OCI-LY7 (cell line): ENCODE data around the gene ZNF503. TPM values are rescaled to one million over a fixed set of nuclear protein-coding genes. Genes with fewer than 3 reads are reported as not detected.

Experiments
- BruUV-seq: library from RNA; stranded (reverse); fragments of 400-500 nt; replicated peaks from 2 replicates; lab custom pipeline; 2021; lab: Mats Ljungman, UMichigan
- CTCF ChIA-PET: fragments of 300-600 bp; sonication (Branson Sonifier 250); formaldehyde crosslinking; loops from one replicate; lab custom pipeline; 2022; ENCODE audit warnings: antibody characterized with exemption; ENCODE audit not compliant: unreplicated experiment; lab: Charles Lee
- POLR2A ChIA-PET: fragments of 300-600 bp; sonication (Branson Sonifier 250); formaldehyde crosslinking; loops from one replicate; lab custom pipeline; 2022; ENCODE audit warnings: antibody characterized with exemption; lab: Charles Lee
- DNase-seq: peaks from one replicate; pipeline ENCODE4 v3.0.0-alpha.2; 2015; ENCODE audit warnings: low spot score
- H2AFZ ChIP-seq: fragments of 200-600 bp; sonication (generic), shearing (Covaris generic); 2 replicates; pipeline ENCODE4 v1.6.1; 2014; ENCODE audit warnings: mild to moderate bottlenecking, antibody characterized with exemption, low read length, moderate library complexity
- H3K27ac ChIP-seq: fragments of 200-600 bp; sonication (generic); 2 replicates; pipeline ENCODE4 v1.5.1; 2014; ENCODE audit warnings: mixed run types, low read depth, mild to moderate bottlenecking, moderate library complexity, low read length, inconsistent platforms; ENCODE audit not compliant: poor library complexity, severe bottlenecking
- H3K36me3 ChIP-seq: fragments of 200-600 bp; sonication (generic); 2 replicates; pipeline ENCODE4 v1.6.1; 2014; ENCODE audit warnings: mild to moderate bottlenecking, antibody characterized with exemption, low read length, moderate library complexity, mixed read lengths; ENCODE audit not compliant: insufficient read depth
- H3K4me1 ChIP-seq: fragments of 200-600 bp; sonication (generic); 2 replicates; pipeline ENCODE4 v1.5.1; 2014; ENCODE audit warnings: mild to moderate bottlenecking, low read length; ENCODE audit not compliant: insufficient read depth, poor library complexity, severe bottlenecking
- H3K4me2 ChIP-seq: fragments of 200-600 bp; sonication (generic); 2 replicates; pipeline ENCODE4 v1.6.1; 2014; ENCODE audit warnings: mild to moderate bottlenecking, low read length
- H3K4me3 ChIP-seq: fragments of 200-600 bp; sonication (generic); 2 replicates; pipeline ENCODE4 v1.5.1; 2014; ENCODE audit warnings: mild to moderate bottlenecking, low read depth, low read length; ENCODE audit not compliant: poor library complexity, severe bottlenecking
- H3K79me2 ChIP-seq: fragments of 200-600 bp; sonication (generic); 2 replicates; pipeline ENCODE4 v1.6.1; 2016; ENCODE audit warnings: low read depth, mild to moderate bottlenecking, low read length, moderate library complexity, mixed read lengths; ENCODE audit not compliant: insufficient read depth
- H3K9me2 ChIP-seq: fragments of 200-600 bp; sonication (generic); 2 replicates; pipeline ENCODE4 v1.6.1; 2016; ENCODE audit warnings: mild to moderate bottlenecking, low read length, mixed read lengths; ENCODE audit not compliant: insufficient read depth
- H3K9me3 ChIP-seq: fragments of 200-600 bp; sonication (generic); 2 replicates; pipeline ENCODE4 v1.6.1; 2014; ENCODE audit warnings: mild to moderate bottlenecking, mixed run types, low read length, mixed read lengths
- H4K20me1 ChIP-seq: fragments of 200-600 bp; sonication (generic); 2 replicates; pipeline ENCODE4 v1.6.1; 2014; ENCODE audit warnings: mild to moderate bottlenecking, antibody characterized with exemption, low read length, moderate library complexity, mixed read lengths; ENCODE audit not compliant: insufficient read depth
- EZH2phosphoT487 ChIP-seq: fragments of 200-600 bp; sonication (generic); IDR thresholded peaks from 2 replicates; pipeline ENCODE4 v1.6.1; 2018; ENCODE audit warnings: low read depth, borderline replicate concordance, mild to moderate bottlenecking, mixed run types, antibody characterized with exemption, low read length, moderate library complexity, mixed read lengths
- intact Hi-C: fragments of 100-400 bp; cut with micrococcal nuclease; formaldehyde crosslinking; loops from one replicate; pipeline ENCODE4 v1.10.0; 2022; ENCODE audit not compliant: unreplicated experiment
- total RNA-seq, 2 experiments: library from RNA; depleted of rRNA in 1 of 2; stranded (reverse); fragments of >200 nt in 1 of 2; shearing (Covaris generic) in 1 of 2; gene quantifications; 2 replicates each; pipeline ENCODE4 v1.2.3, GENCODE V29; 2014 to 2022
- TF ChIP-seq, protein P1 (sequence below): fragments of 200-600 bp; sonication (generic); conservative IDR thresholded peaks from 2 replicates; pipeline ENCODE4 v1.5.1; 2014; ENCODE audit warnings: mild to moderate bottlenecking, antibody characterized with exemption, low read length, moderate library complexity, mixed read lengths

Gene ZNF503
- total RNA-seq, 2 experiments from 2014 or later, result not detected

DNA sequence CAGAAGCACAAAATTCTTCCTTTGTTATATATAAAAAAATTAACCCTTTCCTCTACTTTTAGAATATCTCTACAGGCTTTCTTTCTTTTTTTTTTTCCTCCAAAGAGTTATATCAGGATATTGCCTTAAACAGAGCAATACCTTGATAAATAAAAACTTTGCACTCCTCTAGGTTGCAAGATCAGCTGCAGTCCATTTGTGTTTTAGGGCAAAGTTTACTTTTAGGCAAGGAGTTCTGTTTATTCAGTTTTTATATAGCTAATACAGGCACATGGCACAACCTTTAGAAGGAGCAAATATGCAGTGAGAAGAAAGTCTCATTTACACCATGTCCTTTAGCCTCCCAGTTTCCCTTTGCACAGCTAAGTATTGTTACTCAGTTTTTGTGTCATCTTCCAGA, 40.1 kb upstream of the ZNF503 start:
- Histone ChIP-seq H3K9me2 (no peaks in the 10 kb centered on the region), H4K20me1 (no peaks in the 10 kb centered on the region), H3K27ac (no peak overlapping the region), H2AFZ (no peak overlapping the region), H3K9me3 (peaks cover 6% of the 10 kb centered on the region; the same call in 1 of the 2 replicates), H3K36me3 (no peaks in the 10 kb centered on the region), H3K4me2 (no peak overlapping the region), H3K4me3 (no peak overlapping the region), H3K4me1 (no peaks in the 10 kb centered on the region), H3K79me2 (no peaks in the 10 kb centered on the region)
- POLR2A ChIA-PET, result interaction anchor here (1.2 kb wide), 1 partner anchor 21 kb away, joined by 3 read pairs; no protein-coding TSS in a partner anchor
- intact Hi-C loops, result no loop called here
- CTCF ChIA-PET, result no interaction called here
- TF ChIP-seq EZH2phosphoT487, result no peak
- TF ChIP-seq, protein P1, sequence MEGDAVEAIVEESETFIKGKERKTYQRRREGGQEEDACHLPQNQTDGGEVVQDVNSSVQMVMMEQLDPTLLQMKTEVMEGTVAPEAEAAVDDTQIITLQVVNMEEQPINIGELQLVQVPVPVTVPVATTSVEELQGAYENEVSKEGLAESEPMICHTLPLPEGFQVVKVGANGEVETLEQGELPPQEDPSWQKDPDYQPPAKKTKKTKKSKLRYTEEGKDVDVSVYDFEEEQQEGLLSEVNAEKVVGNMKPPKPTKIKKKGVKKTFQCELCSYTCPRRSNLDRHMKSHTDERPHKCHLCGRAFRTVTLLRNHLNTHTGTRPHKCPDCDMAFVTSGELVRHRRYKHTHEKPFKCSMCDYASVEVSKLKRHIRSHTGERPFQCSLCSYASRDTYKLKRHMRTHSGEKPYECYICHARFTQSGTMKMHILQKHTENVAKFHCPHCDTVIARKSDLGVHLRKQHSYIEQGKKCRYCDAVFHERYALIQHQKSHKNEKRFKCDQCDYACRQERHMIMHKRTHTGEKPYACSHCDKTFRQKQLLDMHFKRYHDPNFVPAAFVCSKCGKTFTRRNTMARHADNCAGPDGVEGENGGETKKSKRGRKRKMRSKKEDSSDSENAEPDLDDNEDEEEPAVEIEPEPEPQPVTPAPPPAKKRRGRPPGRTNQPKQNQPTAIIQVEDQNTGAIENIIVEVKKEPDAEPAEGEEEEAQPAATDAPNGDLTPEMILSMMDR, result no peak
- BruUV-seq, result no TSS peak
- DNase-seq, result no peak

DNA sequence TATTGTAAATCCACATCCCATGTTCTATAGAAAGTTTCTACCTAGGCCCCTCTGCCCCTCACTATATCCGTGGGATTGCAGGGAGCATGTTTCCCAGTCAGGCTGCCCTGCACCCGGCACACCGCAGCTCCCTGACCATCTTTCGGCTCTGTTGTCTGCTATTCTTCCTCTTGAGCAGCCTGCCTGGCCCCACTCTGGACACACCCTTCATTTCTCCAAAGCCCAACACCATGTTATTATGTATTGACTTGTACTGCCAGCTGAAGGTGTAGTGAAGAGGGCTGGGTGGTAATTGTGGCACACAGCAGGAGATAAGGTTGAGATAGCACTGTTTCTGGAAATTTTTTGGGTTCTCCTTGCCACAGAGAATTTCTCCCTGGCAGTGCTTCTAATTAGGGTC, 39.6 kb upstream of the ZNF503 start:
- no peaks in the 10 kb centered on the region for H4K20me1 ChIP-seq
- no peaks in the 10 kb centered on the region for H3K9me2 ChIP-seq
- no peaks in the 10 kb centered on the region for H3K4me1 ChIP-seq
- no peak overlapping the region for H3K4me2 ChIP-seq
- peaks cover 6% of the 10 kb centered on the region; the same call in 1 of the 2 replicates for H3K9me3 ChIP-seq
- no peaks in the 10 kb centered on the region for H3K79me2 ChIP-seq
- POLR2A ChIA-PET, result interaction anchor here (1.2 kb wide), 1 partner anchor 21 kb away, joined by 3 read pairs; no protein-coding TSS in a partner anchor
- TF ChIP-seq EZH2phosphoT487, result no peak
- TF ChIP-seq, protein P1, result no peak
- H2AFZ ChIP-seq, result no peak overlapping the region
- CTCF ChIA-PET, result no interaction called here
- DNase-seq, result no peak
- no peak overlapping the region for H3K27ac ChIP-seq
- intact Hi-C loops, result no loop called here
- no TSS peak for BruUV-seq
- no peaks in the 10 kb centered on the region for H3K36me3 ChIP-seq
- H3K4me3 ChIP-seq, result no peak overlapping the region

DNA sequence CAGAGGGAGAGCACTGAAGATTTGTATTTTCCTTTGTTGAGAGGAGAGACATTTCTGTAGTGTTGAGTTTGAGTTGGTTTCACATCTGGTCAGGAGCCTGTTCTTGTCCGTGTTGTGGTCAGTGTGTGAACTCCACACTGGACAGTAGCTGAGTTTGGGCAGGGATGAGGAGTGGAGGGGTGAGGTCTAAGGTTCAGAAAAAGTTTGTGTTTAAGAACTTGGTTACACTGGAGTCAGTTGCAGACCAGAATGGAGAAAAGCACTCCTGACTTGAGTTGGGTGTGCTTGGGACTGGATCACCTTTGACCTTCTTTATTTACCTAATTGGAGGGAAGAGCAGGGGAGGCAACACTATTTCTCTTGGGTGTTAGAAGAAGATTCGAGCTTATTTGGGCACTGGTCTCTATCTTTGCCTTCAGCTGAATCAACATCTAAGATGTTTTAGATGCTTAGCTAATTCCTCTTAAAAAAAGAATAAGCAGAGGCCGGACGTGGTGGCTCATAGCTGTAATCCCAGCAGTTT, 38.8 kb upstream of the ZNF503 start:
- POLR2A ChIA-PET, result no interaction called here
- DNase-seq, result no peak

More for the DNA sequence above, 38.8 kb upstream of the ZNF503 start:
- H3K4me2 ChIP-seq, result no peak overlapping the region
- CTCF ChIA-PET, result no interaction called here
- H3K9me3 ChIP-seq, result peaks cover 6% of the 10 kb centered on the region; the same call in 1 of the 2 replicates
- BruUV-seq, result no TSS peak
- H3K4me3 ChIP-seq, result no peak overlapping the region
- no peaks in the 10 kb centered on the region for H3K9me2 ChIP-seq
- H3K27ac ChIP-seq, result no peak overlapping the region
- intact Hi-C loops, result no loop called here
- no peak overlapping the region for H2AFZ ChIP-seq
- no peaks in the 10 kb centered on the region for H3K4me1 ChIP-seq
- H3K79me2 ChIP-seq, result no peaks in the 10 kb centered on the region
- H3K36me3 ChIP-seq, result no peaks in the 10 kb centered on the region
- TF ChIP-seq EZH2phosphoT487, result no peak
- TF ChIP-seq, protein P1, result no peak
- no peaks in the 10 kb centered on the region for H4K20me1 ChIP-seq
